Chondrocyte (in vitro differentiated cells): ENCODE results near the gene EDC3. TPM values are rescaled to one million over a fixed set of nuclear protein-coding genes. Genes with fewer than 3 reads are reported as not detected.

Experiments used
- DNase-seq: peaks from one replicate; pipeline ENCODE4 v3.0.0; 2021; ENCODE audit warnings: mixed read lengths, low spot score
- H3K27ac Mint-ChIP-seq: one replicate; pipeline ENCODE4 v1.8.0; 2021; ENCODE audit warnings: mild to moderate bottlenecking, moderate library complexity, mixed read lengths; ENCODE audit not compliant: unreplicated experiment
- H3K27me3 Mint-ChIP-seq: 2 replicates; pipeline ENCODE4 v1.8.0; 2021; ENCODE audit warnings: low read depth, mixed read lengths
- H3K36me3 Mint-ChIP-seq: 2 replicates; pipeline ENCODE4 v1.8.0; 2021; ENCODE audit warnings: low read depth, mixed read lengths
- H3K4me1 Mint-ChIP-seq: 2 replicates; pipeline ENCODE4 v1.8.0; 2021; ENCODE audit warnings: low read depth, mild to moderate bottlenecking, mixed read lengths
- H3K4me3 Mint-ChIP-seq: one replicate; pipeline ENCODE4 v1.8.0; 2021; ENCODE audit warnings: mild to moderate bottlenecking, moderate library complexity, mixed read lengths; ENCODE audit not compliant: unreplicated experiment
- H3K9me3 Mint-ChIP-seq: 2 replicates; pipeline ENCODE4 v1.8.0; 2021; ENCODE audit warnings: low read depth, mixed read lengths
- total RNA-seq: library from RNA; stranded (reverse); gene quantifications from 3 replicates; pipeline ENCODE4 v1.2.1, GENCODE V29; 2021
- TF ChIP-seq, protein P1 (sequence below): fragments of 200-600 bp; sonication (generic); IDR thresholded peaks from 2 replicates; pipeline ENCODE4 v1.5.0; 2021; ENCODE audit warnings: antibody characterized with exemption, mild to moderate bottlenecking, moderate library complexity

The EDC3 gene
- total RNA-seq, 1 donor from 2014 or later = 32.8 TPM

DNA sequence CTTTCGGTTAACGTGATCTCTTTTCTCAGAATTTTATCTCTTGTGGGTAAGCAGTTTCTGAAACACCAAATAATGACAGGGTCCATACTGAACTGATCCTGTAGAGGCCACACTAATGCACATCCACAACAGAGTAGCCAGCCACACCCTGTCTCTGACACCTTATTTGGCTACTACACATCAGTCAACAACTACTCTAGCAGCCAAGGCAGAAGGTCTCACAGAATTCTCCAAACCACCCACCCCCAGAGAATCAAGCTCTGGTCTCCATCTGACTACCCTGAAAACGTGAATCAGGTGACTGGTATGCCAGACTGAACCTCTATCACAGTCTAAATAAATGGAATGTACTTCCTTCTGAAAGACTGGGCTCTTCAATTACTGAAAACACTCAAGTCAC, 38.0 kb downstream of the EDC3 start:
- peaks cover 51% of the 10 kb centered on the region for H3K4me1 Mint-ChIP-seq
- no peaks in the 10 kb centered on the region for H3K36me3 Mint-ChIP-seq
- no peak for DNase-seq
- H3K27ac Mint-ChIP-seq = peak overlapping the region; percentile 73
- H3K27me3 Mint-ChIP-seq = no peaks in the 10 kb centered on the region
- TF ChIP-seq, protein P1, sequence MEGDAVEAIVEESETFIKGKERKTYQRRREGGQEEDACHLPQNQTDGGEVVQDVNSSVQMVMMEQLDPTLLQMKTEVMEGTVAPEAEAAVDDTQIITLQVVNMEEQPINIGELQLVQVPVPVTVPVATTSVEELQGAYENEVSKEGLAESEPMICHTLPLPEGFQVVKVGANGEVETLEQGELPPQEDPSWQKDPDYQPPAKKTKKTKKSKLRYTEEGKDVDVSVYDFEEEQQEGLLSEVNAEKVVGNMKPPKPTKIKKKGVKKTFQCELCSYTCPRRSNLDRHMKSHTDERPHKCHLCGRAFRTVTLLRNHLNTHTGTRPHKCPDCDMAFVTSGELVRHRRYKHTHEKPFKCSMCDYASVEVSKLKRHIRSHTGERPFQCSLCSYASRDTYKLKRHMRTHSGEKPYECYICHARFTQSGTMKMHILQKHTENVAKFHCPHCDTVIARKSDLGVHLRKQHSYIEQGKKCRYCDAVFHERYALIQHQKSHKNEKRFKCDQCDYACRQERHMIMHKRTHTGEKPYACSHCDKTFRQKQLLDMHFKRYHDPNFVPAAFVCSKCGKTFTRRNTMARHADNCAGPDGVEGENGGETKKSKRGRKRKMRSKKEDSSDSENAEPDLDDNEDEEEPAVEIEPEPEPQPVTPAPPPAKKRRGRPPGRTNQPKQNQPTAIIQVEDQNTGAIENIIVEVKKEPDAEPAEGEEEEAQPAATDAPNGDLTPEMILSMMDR = no peak
- no peak overlapping the region for H3K4me3 Mint-ChIP-seq
- H3K9me3 Mint-ChIP-seq = no peaks in the 10 kb centered on the region

DNA sequence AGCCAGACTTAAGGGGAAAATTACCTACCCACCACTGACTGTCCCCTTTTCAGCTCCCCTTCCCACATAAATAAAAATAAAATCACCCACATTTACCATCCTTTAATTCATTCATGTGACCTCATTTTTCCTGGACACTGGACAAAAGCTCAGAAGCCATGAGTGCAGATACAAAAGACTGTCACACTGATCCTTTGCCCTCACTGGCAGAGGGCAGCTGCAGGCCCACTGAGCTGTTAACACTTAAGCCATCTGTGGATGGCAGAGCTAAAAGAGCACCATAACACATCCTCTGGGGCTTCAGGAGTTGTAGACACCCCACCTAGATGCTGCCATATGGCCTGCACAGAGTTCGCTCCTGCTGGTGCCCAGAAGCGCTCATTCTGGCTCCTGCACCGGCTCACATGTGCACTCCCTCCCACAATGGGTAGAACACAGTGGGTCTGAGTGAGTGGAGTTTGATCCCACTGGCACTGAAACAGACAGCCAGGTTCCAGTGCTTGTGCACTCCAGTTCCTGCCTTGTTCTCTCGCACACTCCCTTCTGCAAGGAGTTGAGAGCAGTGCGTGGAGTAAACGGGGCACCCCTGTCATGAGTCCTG, 38.8 kb downstream of the EDC3 start:
- no peak for DNase-seq
- H3K27ac Mint-ChIP-seq = no peak overlapping the region

DNA sequence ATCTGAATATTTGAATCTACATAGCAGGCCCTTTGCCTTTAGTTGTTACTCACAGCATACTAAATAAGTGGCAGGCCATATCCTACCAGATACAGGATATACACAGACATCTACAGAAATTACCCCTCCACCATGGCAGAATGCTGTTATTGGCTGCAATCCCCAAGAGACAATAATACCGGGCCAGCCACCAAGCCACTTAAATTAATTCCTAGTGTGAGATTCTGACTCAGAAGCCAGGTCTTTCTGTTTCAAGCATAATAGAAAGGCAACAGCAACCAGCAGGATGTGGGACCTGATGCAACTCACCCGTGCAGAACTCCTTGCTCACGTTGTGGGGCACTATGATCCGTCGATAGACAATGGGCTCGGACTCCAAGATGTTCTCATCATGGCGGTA, 40.4 kb downstream of the EDC3 start:
- TF ChIP-seq, protein P1 = no peak
- Mint-ChIP-seq H3K36me3 (no peaks in the 10 kb centered on the region), H3K27me3 (no peaks in the 10 kb centered on the region), H3K4me1 (peaks cover 56% of the 10 kb centered on the region), H3K9me3 (no peaks in the 10 kb centered on the region), H3K4me3 (no peak overlapping the region), H3K27ac (peak overlapping the region; percentile 38)
- DNase-seq = no peak

More for the DNA sequence above, 38.8 kb downstream of the EDC3 start:
- peaks cover 47% of the 10 kb centered on the region for H3K4me1 Mint-ChIP-seq
- no peaks in the 10 kb centered on the region for H3K9me3 Mint-ChIP-seq
- H3K36me3 Mint-ChIP-seq = no peaks in the 10 kb centered on the region
- TF ChIP-seq, protein P1 = no peak
- no peak overlapping the region for H3K4me3 Mint-ChIP-seq
- H3K27me3 Mint-ChIP-seq = no peaks in the 10 kb centered on the region

DNA sequence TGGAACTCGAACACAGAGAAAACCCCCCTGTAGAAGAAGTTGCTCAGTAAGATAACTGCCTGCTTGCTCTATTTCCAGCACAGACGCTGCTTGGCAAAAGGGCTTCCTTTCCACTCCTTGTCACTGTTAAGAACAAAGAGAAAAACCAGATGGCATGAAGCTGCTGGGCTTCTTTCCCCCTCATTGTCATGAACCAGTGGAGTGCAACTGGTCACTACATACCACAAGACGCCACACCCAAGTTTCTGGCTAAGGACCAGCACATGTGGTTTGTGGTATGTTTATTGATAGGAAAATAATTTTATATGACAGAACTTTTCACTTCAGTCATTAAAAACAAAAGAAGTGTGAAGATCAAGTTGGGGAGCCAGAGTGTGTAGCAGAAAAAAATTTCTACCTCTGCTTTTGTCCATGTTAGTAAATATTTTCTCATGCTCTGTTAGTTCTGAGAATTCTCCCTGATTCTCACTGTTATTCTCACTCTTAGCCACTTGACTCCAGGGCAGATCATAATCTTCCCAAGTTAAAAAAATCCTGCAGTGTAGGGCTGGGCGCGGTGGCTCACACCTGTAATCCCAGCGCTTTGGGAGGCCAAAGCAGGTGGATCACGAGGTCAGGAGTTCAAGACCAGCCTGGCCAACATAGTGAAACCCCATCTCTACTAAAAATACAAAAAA, 42.3 kb downstream of the EDC3 start:
- no peak overlapping the region for H3K4me3 Mint-ChIP-seq
- H3K36me3 Mint-ChIP-seq = no peaks in the 10 kb centered on the region
- peaks cover 64% of the 10 kb centered on the region for H3K4me1 Mint-ChIP-seq
- DNase-seq = no peak
- no peaks in the 10 kb centered on the region for H3K9me3 Mint-ChIP-seq
- TF ChIP-seq, protein P1 = no peak
- H3K27ac Mint-ChIP-seq = peak overlapping the region; percentile 78
- no peaks in the 10 kb centered on the region for H3K27me3 Mint-ChIP-seq

DNA sequence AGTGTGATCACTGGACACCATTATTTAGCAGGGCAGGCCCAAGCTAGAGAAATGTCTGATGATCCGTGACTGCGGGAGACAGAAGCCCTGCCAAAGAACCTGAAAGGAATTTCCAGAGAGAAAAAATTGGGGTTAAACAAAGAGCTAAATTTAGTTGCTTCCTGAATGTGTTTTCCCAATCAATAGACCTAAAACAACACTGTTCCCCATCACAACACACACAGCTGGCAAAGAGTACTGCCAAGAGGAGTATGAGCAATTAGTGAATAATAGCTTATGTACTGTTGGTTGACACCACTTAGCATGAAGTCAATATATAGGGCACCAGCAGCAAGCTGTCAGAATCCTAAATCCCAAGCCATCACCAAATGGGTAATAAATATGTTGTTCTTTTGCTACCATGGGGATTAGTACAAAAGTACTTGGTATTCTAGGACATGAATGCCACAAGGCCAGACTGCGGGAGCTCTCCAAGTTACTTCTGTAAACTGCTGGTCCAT, 44.5 kb downstream of the EDC3 start:
- H3K27me3 Mint-ChIP-seq = no peaks in the 10 kb centered on the region
- H3K4me3 Mint-ChIP-seq = no peak overlapping the region
- DNase-seq = no peak
- no peaks in the 10 kb centered on the region for H3K36me3 Mint-ChIP-seq
- peaks cover 53% of the 10 kb centered on the region for H3K4me1 Mint-ChIP-seq
- no peaks in the 10 kb centered on the region for H3K9me3 Mint-ChIP-seq
- TF ChIP-seq, protein P1 = no peak
- peak overlapping the region; percentile 6 for H3K27ac Mint-ChIP-seq
